Right ventricle myocardium superior (tissue), 1 donor: ENCODE measurements around the gene SLC27A5. TPM values are rescaled to one million over a fixed set of nuclear protein-coding genes. Genes with fewer than 3 reads are reported as not detected.

ENCODE experiments used
- ATAC-seq: fragments of 200-7000 bp; cut with Tn5 transposase; one replicate; pipeline ENCODE4 v1.9.1; 2020; ENCODE audit warnings: mild to moderate bottlenecking; ENCODE audit not compliant: poor library complexity
- DNase-seq: peaks from one replicate; pipeline ENCODE4 v3.0.0-alpha.2; 2020
- intact Hi-C: fragments of 100-400 bp; cut with DNase I; formaldehyde crosslinking; loops from one replicate; pipeline ENCODE4 v1.11.2; 2022
- long read RNA-seq: library from polyadenylated mRNA; unstranded; transcript quantifications from one replicate; pipeline ENCODE4 v2.0.0, GENCODE V29; 2021
- total RNA-seq: library from RNA; stranded (reverse); fragmentation: NEBNext Ultra II Directional; extraction: Animal tissue kit (Norgen Biotek cat#: 25700); gene quantifications from one replicate; pipeline ENCODE4 v1.2.1, GENCODE V29; 2021
- donor health status: DM: no; HTN: yes; CAD: no; lungs with severe emphysema.

The SLC27A5 gene
- 3.8 TPM for total RNA-seq
- long read RNA-seq, partial matches to known transcripts, result 0 of 1 reads
- long read RNA-seq, other reads (novel, unspliced or antisense), result 1 of 1 reads

DNA sequence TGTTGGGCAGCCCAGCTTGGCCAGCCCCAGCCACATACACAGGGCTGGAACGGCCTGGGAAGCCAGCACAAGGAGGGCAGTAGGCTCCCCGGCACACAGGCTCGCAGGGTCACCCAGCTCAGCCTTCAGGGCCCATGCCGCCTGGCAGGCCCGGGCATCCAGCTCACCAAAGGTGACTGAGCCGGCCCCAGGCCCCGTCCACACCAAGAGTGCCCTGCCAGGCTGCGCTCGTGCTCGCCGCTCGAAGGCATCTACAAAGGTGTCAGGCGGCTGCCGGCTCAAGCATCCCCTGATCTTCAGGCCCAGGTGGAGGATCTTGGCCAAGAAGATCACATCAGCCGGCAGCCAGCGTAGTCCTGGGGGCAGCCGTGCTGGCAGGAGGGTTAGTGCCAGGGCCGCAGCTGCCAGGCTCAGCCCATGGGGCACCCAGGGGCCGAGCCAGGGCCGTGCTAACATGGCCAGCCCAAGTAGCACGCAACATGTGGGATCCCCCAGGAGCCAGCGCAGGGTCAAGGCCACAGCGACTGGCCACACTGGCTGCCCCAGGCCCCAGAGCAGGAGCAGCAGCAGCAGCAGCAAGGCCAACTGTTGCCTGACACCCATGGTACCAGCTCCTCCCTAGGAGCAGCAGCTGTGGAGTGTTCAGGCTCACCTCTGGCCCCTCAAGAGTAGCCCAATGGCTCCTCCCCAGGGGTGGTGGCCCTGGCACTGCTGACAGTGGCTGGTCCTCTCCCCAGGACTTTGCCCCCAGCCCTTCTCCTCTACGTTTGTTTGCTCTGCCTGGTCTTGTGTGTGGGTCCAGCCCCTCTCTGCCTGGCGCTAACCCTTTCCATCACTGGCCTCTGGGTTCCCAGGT is at the start of gene SLC27A5:
Gene SLC27A5 (minus strand): TSS at position 640 of the 856 bp plus-strand sequence. CDS start 37 bp downstream, at position 603.
- intact Hi-C loops, result no loop called here
- DNase-seq (no peak), ATAC-seq (no peak)

DNA sequence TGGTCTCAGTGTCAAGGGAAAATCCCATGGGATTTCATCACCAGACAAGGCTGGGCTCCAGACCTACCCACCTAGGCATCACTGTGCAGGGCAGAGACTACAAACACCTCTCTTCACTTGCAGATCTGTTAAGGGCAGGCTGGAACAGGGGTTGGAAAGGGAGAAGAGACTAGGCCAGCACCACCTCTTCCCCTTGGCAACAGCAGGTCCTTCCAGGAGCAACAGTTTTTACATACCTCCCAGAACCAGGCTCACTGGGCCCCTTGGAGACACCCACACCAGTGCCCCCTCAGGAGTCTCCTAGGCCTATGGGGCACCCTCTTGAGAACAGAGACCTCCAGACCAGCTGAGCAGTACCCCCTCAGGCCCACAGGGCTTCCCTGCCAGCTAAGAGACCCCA is 49.1 kb upstream of the SLC27A5 start:
- DNase-seq, result no peak
- intact Hi-C loops, result no loop called here
- no peak for ATAC-seq

GRCh38 chr19:58560007-58560887 is 48.5 kb upstream of the SLC27A5 start:
- DNase-seq (no peak), ATAC-seq (no peak)
- intact Hi-C loops, result no loop called here

- ATAC-seq, result peak; percentile 65
- intact Hi-C loops, result no loop called here
- DNase-seq, result peak; percentile 94
Observed at GRCh38 chr19:58559275-58560006, 47.6 kb upstream of the SLC27A5 start.

DNA sequence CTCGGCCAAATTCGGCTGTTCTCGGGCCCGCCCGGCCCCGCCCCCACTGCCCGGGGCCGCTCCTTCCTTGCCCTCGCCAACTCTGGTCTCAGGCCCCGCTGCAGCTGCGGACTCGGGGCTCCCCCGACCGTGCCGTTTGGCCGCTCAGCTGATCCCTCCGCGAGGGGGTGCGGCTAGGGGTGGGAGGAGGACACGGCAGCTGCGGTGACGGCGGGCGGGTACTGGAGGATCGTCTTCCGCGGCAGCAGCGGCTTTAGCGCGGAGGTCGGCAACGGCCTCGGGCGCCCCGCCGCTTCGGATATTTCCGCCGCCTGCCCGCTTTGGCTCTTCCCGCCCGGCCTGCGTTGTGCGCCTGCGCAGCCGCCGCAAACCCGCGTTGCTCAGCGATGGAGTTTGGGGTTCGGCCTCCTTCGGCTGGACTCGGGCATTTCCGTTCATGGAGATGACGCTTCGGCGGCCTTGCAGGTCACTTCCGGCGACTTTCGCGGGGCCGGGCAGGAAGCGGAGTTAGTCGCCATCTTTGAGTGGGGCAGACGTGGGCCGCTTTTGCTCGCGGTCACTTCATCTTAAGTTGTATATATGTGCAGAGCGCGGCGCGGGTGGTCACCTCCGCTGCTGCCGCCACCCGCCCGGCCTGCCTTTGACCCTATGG is 47.0 kb upstream of the SLC27A5 start:
- intact Hi-C loops, result no loop called here
- ATAC-seq (peak; percentile 85), DNase-seq (peak; percentile 99)

- ATAC-seq, result no peak
- DNase-seq, result peak; percentile 81
- intact Hi-C loops, result no loop called here
Observed at GRCh38 chr19:58558066-58558622, 46.4 kb upstream of the SLC27A5 start, which contains the start of gene UBE2M. UBE2M (minus strand) TSS chr19:58558611; CDS start chr19:58558381, 230 bp downstream.

DNA sequence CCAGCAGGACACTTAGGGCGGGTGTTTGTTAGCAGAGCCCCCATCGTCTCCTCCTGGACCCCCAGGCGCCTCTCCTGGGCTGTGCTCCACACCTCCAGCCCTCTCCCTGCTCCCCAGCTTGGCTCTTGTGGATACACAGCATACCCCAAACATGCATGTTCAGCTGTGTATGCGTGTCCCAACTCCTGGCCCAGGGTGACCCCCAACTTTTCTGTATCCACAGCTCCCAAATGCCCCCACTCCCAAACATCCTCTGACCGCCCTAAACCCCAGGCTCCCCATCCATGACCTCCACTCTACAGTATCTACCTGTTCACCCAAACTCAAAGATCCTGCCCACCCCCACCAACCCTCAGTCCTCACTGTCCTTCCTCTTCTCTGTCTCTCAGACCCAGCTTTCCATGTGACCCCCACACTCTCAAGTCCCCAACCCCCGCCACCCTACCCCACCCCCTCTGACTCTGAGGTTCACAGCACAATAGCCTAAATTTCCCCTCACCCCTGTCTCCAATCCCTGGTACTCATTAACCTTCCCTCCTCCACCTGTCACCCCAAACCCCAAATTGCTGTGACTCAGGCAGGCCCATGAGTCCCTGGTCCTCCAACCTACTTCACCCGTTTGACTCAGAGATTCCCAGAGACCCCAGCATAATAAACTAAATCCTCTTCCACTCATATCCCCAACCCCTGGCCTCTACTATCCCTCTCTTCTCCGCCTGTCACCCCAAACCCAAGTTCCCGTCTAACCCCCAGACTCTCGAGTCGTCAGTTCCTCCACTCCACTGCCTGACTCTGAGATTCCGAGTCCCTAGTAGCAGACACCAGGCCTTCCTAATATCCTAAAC is 45.7 kb upstream of the SLC27A5 start:
- no peak for ATAC-seq
- intact Hi-C loops, result no loop called here
- DNase-seq, result no peak

- no peak for DNase-seq
- intact Hi-C loops, result no loop called here
- no peak for ATAC-seq
Observed at GRCh38 chr19:58556622-58557220, 44.9 kb upstream of the SLC27A5 start.

GRCh38 chr19:58555920-58556621 is 44.3 kb upstream of the SLC27A5 start:
- intact Hi-C loops, result no loop called here

GRCh38 chr19:58555369-58555885 is 43.6 kb upstream of the SLC27A5 start:
- intact Hi-C loops, result no loop called here
- DNase-seq, result no peak
- no peak for ATAC-seq

More at GRCh38 chr19:58555920-58556621, 44.3 kb upstream of the SLC27A5 start:
- DNase-seq (no peak), ATAC-seq (no peak)

DNA sequence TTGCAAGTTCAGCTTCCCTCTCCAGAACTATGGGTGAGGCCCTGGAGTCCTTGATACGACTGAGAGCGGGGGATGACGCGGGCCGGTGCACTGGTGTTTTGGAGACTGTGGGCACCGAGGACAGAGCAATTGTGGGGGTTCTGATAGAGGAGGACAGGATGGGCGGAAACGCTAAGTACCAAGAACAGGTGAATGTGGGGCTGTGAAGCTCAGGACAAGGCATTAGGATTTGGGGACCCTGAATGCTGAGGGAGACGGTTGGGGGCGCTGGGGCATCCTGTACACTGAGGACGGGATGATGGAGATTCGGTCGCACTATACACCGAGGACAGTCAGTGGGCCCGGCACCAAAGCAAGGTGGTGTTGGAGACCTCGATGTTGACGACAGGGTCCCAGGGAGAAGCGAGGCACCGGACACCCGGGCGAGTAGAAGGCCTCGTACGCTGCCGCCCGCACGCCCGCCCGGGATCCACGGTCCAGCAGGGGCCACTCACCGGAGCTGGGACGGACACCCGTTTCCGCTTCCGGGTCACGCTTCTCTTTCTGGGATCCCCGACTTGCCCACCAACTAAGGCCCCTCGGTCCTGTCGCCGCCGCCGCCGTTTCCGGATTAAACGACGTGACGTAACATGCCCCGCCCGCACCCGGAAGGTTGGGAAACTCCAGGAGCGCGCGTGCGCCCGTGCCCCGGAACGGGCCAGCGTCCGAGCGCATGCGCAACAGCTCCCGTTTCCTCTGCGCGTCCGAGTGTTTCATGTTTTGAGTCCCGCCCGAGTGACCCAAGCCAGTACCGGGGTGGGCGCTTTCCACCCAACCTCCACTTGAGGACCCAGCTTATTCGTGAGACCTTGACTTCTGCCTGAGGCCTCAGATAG is 42.9 kb upstream of the SLC27A5 start, which contains the start of gene CHMP2A:
Gene CHMP2A (minus strand): TSS at position 612 of the 875 bp plus-strand sequence. CDS start 893 bp downstream, outside the sequence.
- peak; percentile 99 for DNase-seq
- ATAC-seq, result peak; percentile 60
- intact Hi-C loops, result no loop called here

- intact Hi-C loops, result no loop called here
- ATAC-seq (no peak), DNase-seq (no peak)
Observed at GRCh38 chr19:58553799-58554493, 42.2 kb upstream of the SLC27A5 start.

- no peak for DNase-seq
- no peak for ATAC-seq
- intact Hi-C loops, result no loop called here
Observed at GRCh38 chr19:58552655-58553054, 40.9 kb upstream of the SLC27A5 start.
